Peyer's patch (tissue), 4 donors: ENCODE results near the gene MSI2.

Experiments used
- CTCF ChIP-seq, 6 experiments: fragments of 450-650 bp in 4 of 6; fragments of 200-600 bp in 2 of 6; sonication (generic) in 1 of 6; IDR thresholded peaks; one replicate each; pipeline ENCODE4 v1.5.1; 2017 to 2019; ENCODE audit warnings: antibody characterized with exemption in 6 of 6, mild to moderate bottlenecking in 3 of 6, moderate library complexity in 1 of 6
- POLR2A ChIP-seq, 2 donors: fragments of 450-650 bp; IDR thresholded peaks; one replicate each; pipeline ENCODE4 v1.5.1; 2017; ENCODE audit warnings: antibody characterized with exemption in 2 of 2, mild to moderate bottlenecking in 2 of 2, moderate library complexity in 2 of 2

- TF ChIP-seq CTCF (IDR thresholded peaks at IDR 0.05) (no peak), POLR2A (IDR thresholded peaks at IDR 0.05) (no peak)
Measured at GRCh38 chr17:57563958-57564357, 307.6 kb downstream of the MSI2 start.
